ENCODE measurements around the gene GABARAP. TPM values are rescaled to one million over a fixed set of nuclear protein-coding genes. Genes with fewer than 3 reads are reported as not detected.

Gene GABARAP
- total and polyA plus RNA-seq, 2 of the 13 experiments (the other 11 are each of a cell fraction or from before 2014, with no cell fraction given), result 161 to 310 TPM

DNA sequence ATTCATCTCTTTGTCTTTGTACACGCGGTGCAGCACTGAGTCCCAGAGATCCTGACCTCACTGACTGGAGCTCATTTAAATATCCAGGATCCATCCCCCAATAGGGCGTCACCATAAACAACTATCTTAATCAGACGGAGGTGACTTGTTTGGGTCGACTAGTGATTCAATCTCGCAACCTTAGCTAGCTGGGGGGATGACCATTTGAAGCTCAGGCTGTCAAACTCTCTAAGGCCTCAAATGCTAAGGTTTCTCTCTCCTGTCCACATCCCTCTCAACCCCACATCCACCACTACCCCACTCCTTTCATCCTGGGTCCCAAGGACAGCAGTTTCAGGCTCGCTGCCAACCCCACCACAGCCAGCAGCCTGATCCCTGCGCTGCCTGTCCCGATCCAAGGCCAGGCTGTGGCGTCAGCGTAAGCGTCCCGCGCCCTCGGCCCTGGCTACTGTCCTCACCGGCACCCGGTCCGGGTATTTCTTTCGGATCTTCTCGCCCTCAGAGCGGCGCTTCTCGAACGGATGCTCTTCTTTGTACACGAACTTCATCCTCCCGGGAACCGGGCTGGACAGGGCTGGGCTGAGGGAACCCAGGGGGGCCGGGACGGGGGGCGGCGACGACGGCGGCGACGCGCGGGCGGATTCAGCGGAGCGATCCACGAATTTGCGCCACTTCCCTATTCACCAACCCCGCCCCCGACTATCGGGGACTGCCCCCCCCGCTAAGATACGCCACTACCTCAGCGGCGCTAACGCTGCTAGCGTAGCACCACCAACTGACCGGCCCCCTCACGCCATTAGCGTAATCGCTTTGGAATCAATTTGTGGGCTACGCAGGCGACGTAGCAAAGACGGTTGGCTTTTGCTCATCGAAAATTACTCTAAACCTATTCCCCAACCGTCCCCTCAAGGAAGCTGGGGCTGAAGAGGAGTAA is at the start of gene GABARAP (continued):
- peak; percentile 40; the same call in 1 of the 2 replicates for TF ChIP-seq PAXIP1 (CRISPR knock-in tag; conservative IDR thresholded peaks at IDR 0.05)
- peak; percentile 30 for TF ChIP-seq YY1 (IDR thresholded peaks at IDR 0.05; ENCODE audit: insufficient read depth, insufficient replicate concordance, low read depth, low read length)
- 0 out of 2 replicates have a peak, but pooled peaks have one; percentile 45 for TF ChIP-seq HOXA3 (CRISPR knock-in tag; IDR thresholded peaks at IDR 0.05)
- 0 out of 2 replicates have a peak, but pooled peaks have one; percentile 29 for TF ChIP-seq ZNF746 (CRISPR knock-in tag; IDR thresholded peaks at IDR 0.05)
- TF ChIP-seq SIN3A (IDR thresholded peaks at IDR 0.05; ENCODE audit: borderline replicate concordance, low read depth, low read length), result no peak
- TF ChIP-seq NAIF1 (CRISPR knock-in tag; IDR thresholded peaks at IDR 0.05; ENCODE audit: borderline replicate concordance), result peak; percentile 100
- peak; percentile 89 for TF ChIP-seq SNRNP70 (IDR thresholded peaks at IDR 0.05; ENCODE audit: low read depth, low read length)
- TF ChIP-seq FOXK2 (IDR thresholded peaks at IDR 0.05), result no peak
- TF ChIP-seq ZNF740 (CRISPR knock-in tag; IDR thresholded peaks at IDR 0.05), result peak; percentile 98
- 0 out of 2 replicates have a peak, but pooled peaks have one; percentile 37 for TF ChIP-seq HOXD1 (CRISPR knock-in tag; IDR thresholded peaks at IDR 0.05)
- TF ChIP-seq TCF7L2 (IDR thresholded peaks at IDR 0.05; ENCODE audit: low read depth, low read length), result no peak
- 0 out of 2 replicates have a peak, but pooled peaks have one; percentile 46 for TF ChIP-seq RAD21 (CRISPR knock-in tag; IDR thresholded peaks at IDR 0.05)
- TF ChIP-seq, protein P1, sequence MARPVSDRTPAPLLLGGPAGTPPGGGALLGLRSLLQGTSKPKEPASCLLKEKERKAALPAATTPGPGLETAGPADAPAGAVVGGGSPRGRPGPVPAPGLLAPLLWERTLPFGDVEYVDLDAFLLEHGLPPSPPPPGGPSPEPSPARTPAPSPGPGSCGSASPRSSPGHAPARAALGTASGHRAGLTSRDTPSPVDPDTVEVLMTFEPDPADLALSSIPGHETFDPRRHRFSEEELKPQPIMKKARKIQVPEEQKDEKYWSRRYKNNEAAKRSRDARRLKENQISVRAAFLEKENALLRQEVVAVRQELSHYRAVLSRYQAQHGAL (CRISPR knock-in tag; IDR thresholded peaks at IDR 0.05; ENCODE audit: not compliant biosample characterization), result no peak
- peak; percentile 76 for TF ChIP-seq THAP11 (CRISPR knock-in tag; IDR thresholded peaks at IDR 0.05)
- peak; percentile 39; the same call in 1 of the 2 replicates for TF ChIP-seq ZNF280B (CRISPR knock-in tag; IDR thresholded peaks at IDR 0.05; ENCODE audit: borderline replicate concordance)
- 0 out of 2 replicates have a peak, but pooled peaks have one; percentile 12 for TF ChIP-seq TSC22D2 (CRISPR knock-in tag; IDR thresholded peaks at IDR 0.05; ENCODE audit: borderline replicate concordance)
- TF ChIP-seq XRCC5 (optimal IDR thresholded peaks at IDR 0.05; ENCODE audit: low read length), result peak; percentile 48
- TF ChIP-seq GTF3A (CRISPR knock-in tag; conservative IDR thresholded peaks at IDR 0.05), result no peak
- TF ChIP-seq TAF15 (IDR thresholded peaks at IDR 0.05; ENCODE audit: low read depth, low read length, poor library complexity, severe bottlenecking), result peak; percentile 74
